B cell (primary cell): ENCODE data around the gene TMEM203. TPM values are rescaled to one million over a fixed set of nuclear protein-coding genes. Genes with fewer than 3 reads are reported as not detected.
A peak's percentile ranks its signal among the peaks of the same experiment; 100 is the strongest.

Experiments
- ATAC-seq: fragments of 200-7000 bp; cut with Tn5 transposase; one replicate; pipeline ENCODE4 v1.10.0; 2021; ENCODE audit warnings: low read depth, mild to moderate bottlenecking, moderate number of reproducible peaks, moderate library complexity
- CTCF ChIA-PET: fragments of 350-600 bp; sonication (Branson Sonifier 250); formaldehyde crosslinking; loops from one replicate; lab custom pipeline; 2021; ENCODE audit warnings: antibody characterized with exemption, inconsistent platforms; lab: Charles Lee
- POLR2A ChIA-PET: fragments of 350-600 bp; sonication (Branson Sonifier 250); formaldehyde crosslinking; loops from one replicate; lab custom pipeline; 2021; ENCODE audit warnings: antibody characterized with exemption; lab: Charles Lee
- DNase-seq: peaks from one replicate; pipeline ENCODE4 v3.0.0; 2013
- H2AFZ ChIP-seq: 2 replicates; pipeline ENCODE4 v1.6.1; 2012; ENCODE audit warnings: mild to moderate bottlenecking, low read depth, low read length; ENCODE audit not compliant: insufficient read depth, poor library complexity, severe bottlenecking
- H3K27ac ChIP-seq, 2 donors: 1 replicate in 1 of 2; 2 replicates in 1 of 2; pipeline ENCODE4 v1.5.1; 2012 to 2013; ENCODE audit warnings: low read length in 2 of 2, mild to moderate bottlenecking in 2 of 2, moderate library complexity in 1 of 2
- H3K27me3 ChIP-seq, 4 experiments: fragments of 200-600 bp in 1 of 4; sonication (generic) in 1 of 4; replicated peaks in 1 of 4; 1 replicate in 2 of 4; 2 replicates in 2 of 4; pipeline versions ENCODE4 v1.6.1 to v1.7.0; 2013 to 2016; ENCODE audit warnings: low read length in 3 of 4, mild to moderate bottlenecking in 2 of 4, mixed read lengths in 1 of 4, moderate library complexity in 1 of 4; ENCODE audit not compliant: insufficient read depth in 4 of 4, control insufficient read depth in 3 of 4; ENCODE audit errors: control extremely low read depth in 1 of 4
- H3K36me3 ChIP-seq, 2 experiments: replicated peaks in 1 of 2; 1 replicate in 1 of 2; 2 replicates in 1 of 2; pipeline versions ENCODE4 v1.6.1 to v1.7.1; 2013; ENCODE audit warnings: low read length in 1 of 2; ENCODE audit not compliant: insufficient read depth in 2 of 2, control insufficient read depth in 1 of 2; ENCODE audit errors: control extremely low read depth in 1 of 2, extremely low read depth in 1 of 2
- H3K4me1 ChIP-seq, 2 donors: fragments of 200-600 bp in 1 of 2; sonication (generic) in 1 of 2; 1 replicate in 1 of 2; 2 replicates in 1 of 2; pipeline versions ENCODE4 v1.5.1 to v1.6.1; 2013 to 2017; ENCODE audit warnings: low read length in 2 of 2; ENCODE audit not compliant: control insufficient read depth in 2 of 2, insufficient read depth in 2 of 2
- H3K4me2 ChIP-seq: replicated peaks from 2 replicates; pipeline ENCODE3; 2012; ENCODE audit warnings: mild to moderate bottlenecking, low read depth, low read length; ENCODE audit not compliant: poor library complexity, severe bottlenecking
- H3K4me3 ChIP-seq, 5 experiments: fragments of 200-600 bp in 1 of 5; sonication (generic) in 1 of 5; 1 replicate in 3 of 5; 2 replicates in 2 of 5; pipeline versions ENCODE4 v1.5.1 to v1.7.0; 2011 to 2016; ENCODE audit warnings: low read length in 4 of 5, mild to moderate bottlenecking in 4 of 5, low read depth in 2 of 5, control low read depth in 1 of 5, moderate library complexity in 1 of 5; ENCODE audit not compliant: insufficient read depth in 1 of 5; ENCODE audit errors: control extremely low read depth in 1 of 5, extremely low read depth in 1 of 5
- H3K79me2 ChIP-seq: fragments of 200-600 bp; sonication (generic); one replicate; pipeline ENCODE4 v1.6.0; 2016; ENCODE audit warnings: low read length; ENCODE audit not compliant: control insufficient read depth, insufficient read depth
- H3K9ac ChIP-seq: fragments of 200-600 bp; sonication (generic); 2 replicates; pipeline ENCODE4 v1.6.1; 2017; ENCODE audit warnings: mild to moderate bottlenecking, low read length, moderate library complexity
- H3K9me3 ChIP-seq, 3 donors: one replicate each; pipeline versions ENCODE4 v1.6.1 to v1.7.1; 2013; ENCODE audit warnings: low read length in 2 of 3; ENCODE audit not compliant: control insufficient read depth in 2 of 3, insufficient read depth in 1 of 3; ENCODE audit errors: control extremely low read depth in 1 of 3
- H4K20me1 ChIP-seq: 2 replicates; pipeline ENCODE4 v1.6.0; 2012; ENCODE audit warnings: mild to moderate bottlenecking, low read length; ENCODE audit not compliant: insufficient read depth, control insufficient read depth, poor library complexity, severe bottlenecking
- H3K27ac Mint-ChIP-seq: one replicate; pipeline ENCODE4 v1.8.0; 2021; ENCODE audit warnings: mixed read lengths
- H3K27me3 Mint-ChIP-seq: one replicate; pipeline ENCODE4 v1.8.0; 2021; ENCODE audit warnings: mixed read lengths
- H3K4me1 Mint-ChIP-seq: one replicate; pipeline ENCODE4 v1.8.0; 2021; ENCODE audit warnings: mixed read lengths
- H3K4me3 Mint-ChIP-seq: one replicate; pipeline ENCODE4 v1.8.0; 2021; ENCODE audit warnings: mixed read lengths
- H3K9me3 Mint-ChIP-seq: one replicate; pipeline ENCODE4 v1.8.0; 2022; ENCODE audit warnings: mixed read lengths; ENCODE audit not compliant: insufficient read depth
- CTCF ChIP-seq: fragments of 200-600 bp; IDR thresholded peaks from one replicate; pipeline ENCODE4 v1.8.0; 2022; ENCODE audit warnings: antibody characterized with exemption, mild to moderate bottlenecking
- EZH2 ChIP-seq: IDR thresholded peaks from 2 replicates; pipeline ENCODE4 v1.6.1; 2012; ENCODE audit warnings: borderline replicate concordance, low read depth, mild to moderate bottlenecking, moderate library complexity, low read length; ENCODE audit not compliant: insufficient read depth, poor library complexity, severe bottlenecking
- WGBS: methylation state at CpG from one replicate; pipeline ENCODE4 v1.1.5; 2013; ENCODE audit warnings: missing lambda C conversion rate; ENCODE audit not compliant: insufficient coverage; 5-methylcytosine and 5-hydroxymethylcytosine counted together
- intact Hi-C: fragments of 100-400 bp; cut with micrococcal nuclease; formaldehyde crosslinking; loops from one replicate; pipeline ENCODE4 v1.10.0; 2022
- polyA plus RNA-seq: library from polyadenylated mRNA; depleted of rRNA; stranded (reverse); fragments of >200 nt; gene quantifications from 2 replicates; pipeline ENCODE4 v1.2.3, GENCODE V29; 2012
- total RNA-seq, 2 donors: library from RNA; stranded (reverse); fragments of 120-200 nt in 1 of 2; gene quantifications; 1 replicate in 1 of 2; 2 replicates in 1 of 2; pipeline versions ENCODE4 v1.2.3 to v1.2.4, GENCODE V29; 2013 to 2022

TMEM203 gene
- total and polyA plus RNA-seq, 2 donors (not counting 1 experiment from before 2014, with no cell fraction given): 20.6 to 35.7 TPM

- TF ChIP-seq EZH2 (no peak), CTCF (no peak)
- H3K4me1 ChIP-seq: peaks cover 31 to 41% of the 10 kb centered on the region in 2 donors
- Mint-ChIP-seq H3K27ac (peak within 1 kb of the TSS; percentile 90), H3K9me3 (no peaks in the 10 kb centered on the region), H3K4me3 (peak within 1 kb of the TSS; percentile 88), H3K27me3 (no peaks in the 10 kb centered on the region), H3K4me1 (peaks cover 29% of the 10 kb centered on the region)
- no peaks in the 10 kb centered on the region for H3K9me3 ChIP-seq
- H3K4me2 ChIP-seq: peak within 1 kb of the TSS; percentile 96
- peak; percentile 99 for DNase-seq
- peaks cover 79% of the 10 kb centered on the region for H3K79me2 ChIP-seq
- peak; percentile 95 for ATAC-seq
- peak within 1 kb of the TSS; percentile 78 to 89 for H3K27ac ChIP-seq
- peaks cover 45% of the 10 kb centered on the region for H4K20me1 ChIP-seq
- H2AFZ ChIP-seq: peak within 1 kb of the TSS; percentile 85
- POLR2A ChIA-PET: interaction anchor here (0.6 to 2.0 kb wide), 9 partner anchors 11 to 154 kb away, joined by 3 to 15 read pairs (median 5); partner anchors contain the start of gene TUBB4B
- peak within 1 kb of the TSS; percentile 81 for H3K9ac ChIP-seq
- H3K27me3 ChIP-seq: peaks cover 0 to 6% (median 0%) of the 10 kb centered on the region in 4 experiments
- CTCF ChIA-PET: interaction anchor here (0.7 to 3.3 kb wide), 6 partner anchors 12 to 394 kb away, joined by 3 to 13 read pairs (median 4); partner anchors contain the start of genes ANAPC2 and SSNA1
- peaks cover 0 to 5% of the 10 kb centered on the region in 2 experiments for H3K36me3 ChIP-seq
- under 1% methylated on average over 118 of the region's 118 CpGs for WGBS
- peak within 1 kb of the TSS; percentile 12 to 80 (median 75) for H3K4me3 ChIP-seq
- intact Hi-C loops: loop anchor here (1.0 to 10.0 kb wide), 8 partner anchors 12 to 316 kb away; partner anchors contain the start of genes ANAPC2, NELFB, SAPCD2 and SSNA1
Measured at GRCh38 chr9:137200311-137201204, 4.9 kb downstream of the TMEM203 start, which contains the start of gene TPRN. TPRN (minus strand) TSS chr9:137200741; CDS start chr9:137200711, 30 bp downstream.
